Epithelial cell of proximal tubule (primary cell): ENCODE data around the gene ITGB2. TPM values are rescaled to one million over a fixed set of nuclear protein-coding genes. Genes with fewer than 3 reads are reported as not detected.
A peak's percentile ranks its signal among the peaks of the same experiment; 100 is the strongest.

Experiments
- DNase-seq: peaks from one replicate; pipeline ENCODE4 v3.0.0-alpha.2; 2011; ENCODE audit warnings: low read depth
- H3K4me3 ChIP-seq: 2 replicates; pipeline ENCODE4 v1.5.1; 2011; ENCODE audit warnings: low read depth, mild to moderate bottlenecking, low read length
- CTCF ChIP-seq: conservative IDR thresholded peaks from 2 replicates; pipeline ENCODE4 v1.5.1; 2012; ENCODE audit warnings: low read depth, mild to moderate bottlenecking, low read length
- total RNA-seq: library from RNA; depleted of rRNA; stranded (reverse); fragments of >200 nt; gene quantifications from 2 replicates; pipeline ENCODE4 v1.2.3, GENCODE V29; 2015

Gene ITGB2
- total RNA-seq, 1 donor from 2014 or later: 3.0 TPM

GRCh38 chr21:44943686-44944550, 23.2 kb upstream of the ITGB2 start:
- no peak overlapping the region for H3K4me3 ChIP-seq
- TF ChIP-seq CTCF: no peak
- no peak for DNase-seq

GRCh38 chr21:44943005-44943685, 22.4 kb upstream of the ITGB2 start:
- H3K4me3 ChIP-seq: no peak overlapping the region
- no peak for DNase-seq
- TF ChIP-seq CTCF: no peak

GRCh38 chr21:44942566-44942965, 21.9 kb upstream of the ITGB2 start:
- DNase-seq: no peak
- TF ChIP-seq CTCF: no peak
- no peak overlapping the region for H3K4me3 ChIP-seq

- TF ChIP-seq CTCF: no peak
- DNase-seq: no peak
- no peak overlapping the region for H3K4me3 ChIP-seq
Observed at GRCh38 chr21:44941567-44941966, 20.9 kb upstream of the ITGB2 start.

GRCh38 chr21:44940116-44940631, 19.5 kb upstream of the ITGB2 start:
- TF ChIP-seq CTCF: no peak
- no peak for DNase-seq
- H3K4me3 ChIP-seq: peak overlapping the region; percentile 97

- peak within 1 kb of the TSS; percentile 97 for H3K4me3 ChIP-seq
- no peak for TF ChIP-seq CTCF
- no peak for DNase-seq
Observed at GRCh38 chr21:44939532-44940115, 18.9 kb upstream of the ITGB2 start, which contains the start of gene SLX9. Gene SLX9 (plus strand): TSS chr21:44940029. CDS start chr21:44940058, 29 bp downstream.
